ENCODE measurements around the gene GAREM1. TPM values are rescaled to one million over a fixed set of nuclear protein-coding genes. Genes with fewer than 3 reads are reported as not detected.

The GAREM1 gene
- polyA plus RNA-seq, 1 experiment, result 0.37 TPM

DNA sequence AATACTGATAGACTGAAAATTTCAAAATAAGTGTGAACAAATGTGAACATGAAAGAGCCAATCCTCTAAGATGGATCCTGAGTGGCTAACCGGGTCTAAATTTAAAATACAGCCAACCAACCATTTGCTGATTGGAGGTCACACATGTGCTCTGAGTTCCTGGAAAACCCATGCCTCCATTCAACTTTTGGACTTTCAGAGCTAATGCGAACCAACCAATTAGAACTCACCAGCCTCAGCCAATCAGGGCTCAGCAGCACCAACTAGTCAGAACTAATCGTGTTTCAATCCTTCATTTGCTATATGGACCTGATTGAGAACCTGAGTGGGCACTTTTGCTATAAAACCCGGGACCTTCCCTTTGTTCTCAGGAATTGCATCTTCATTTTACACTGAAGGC lies 169.3 kb downstream of the GAREM1 start:
- no peaks in the 10 kb centered on the region for H3K27me3 ChIP-seq (ENCODE audit: control insufficient read depth, insufficient read depth, low read length)
- CTCF ChIA-PET, result interaction anchor here (2.6 kb wide), 1 partner anchor 12 kb away, joined by 8 read pairs; no protein-coding TSS in a partner anchor
- TF ChIP-seq, protein P1, sequence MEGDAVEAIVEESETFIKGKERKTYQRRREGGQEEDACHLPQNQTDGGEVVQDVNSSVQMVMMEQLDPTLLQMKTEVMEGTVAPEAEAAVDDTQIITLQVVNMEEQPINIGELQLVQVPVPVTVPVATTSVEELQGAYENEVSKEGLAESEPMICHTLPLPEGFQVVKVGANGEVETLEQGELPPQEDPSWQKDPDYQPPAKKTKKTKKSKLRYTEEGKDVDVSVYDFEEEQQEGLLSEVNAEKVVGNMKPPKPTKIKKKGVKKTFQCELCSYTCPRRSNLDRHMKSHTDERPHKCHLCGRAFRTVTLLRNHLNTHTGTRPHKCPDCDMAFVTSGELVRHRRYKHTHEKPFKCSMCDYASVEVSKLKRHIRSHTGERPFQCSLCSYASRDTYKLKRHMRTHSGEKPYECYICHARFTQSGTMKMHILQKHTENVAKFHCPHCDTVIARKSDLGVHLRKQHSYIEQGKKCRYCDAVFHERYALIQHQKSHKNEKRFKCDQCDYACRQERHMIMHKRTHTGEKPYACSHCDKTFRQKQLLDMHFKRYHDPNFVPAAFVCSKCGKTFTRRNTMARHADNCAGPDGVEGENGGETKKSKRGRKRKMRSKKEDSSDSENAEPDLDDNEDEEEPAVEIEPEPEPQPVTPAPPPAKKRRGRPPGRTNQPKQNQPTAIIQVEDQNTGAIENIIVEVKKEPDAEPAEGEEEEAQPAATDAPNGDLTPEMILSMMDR (IDR thresholded peaks at IDR 0.05; ENCODE audit: insufficient read depth, low read depth, low read length), result no peak
- no peaks in the 10 kb centered on the region for H3K36me3 ChIP-seq (ENCODE audit: control insufficient read depth, insufficient read depth, low read length)
- DNase-seq (ENCODE audit: low read depth), result no peak
- POLR2A ChIA-PET, result interaction anchor here (0.5 kb wide), 1 partner anchor 17 kb away, joined by 3 read pairs; no protein-coding TSS in a partner anchor
- H3K4me3 ChIP-seq (ENCODE audit: low read depth, low read length), result no peak overlapping the region

GRCh38 chr18:32300914-32301313 lies 169.8 kb downstream of the GAREM1 start:
- Histone ChIP-seq H3K27me3 (ENCODE audit: control insufficient read depth, insufficient read depth, low read length) (no peaks in the 10 kb centered on the region), H3K4me3 (ENCODE audit: low read depth, low read length) (no peak overlapping the region), H3K36me3 (ENCODE audit: control insufficient read depth, insufficient read depth, low read length) (no peaks in the 10 kb centered on the region)
- DNase-seq (ENCODE audit: low read depth), result no peak
- ChIA-PET CTCF (interaction anchor here (2.3 to 2.6 kb wide), 2 partner anchors 11 to 12 kb away, joined by 8 read pairs; no protein-coding TSS in a partner anchor), POLR2A (no interaction called here)
- TF ChIP-seq, protein P1 (IDR thresholded peaks at IDR 0.05; ENCODE audit: insufficient read depth, low read depth, low read length), result no peak

- CTCF ChIA-PET, result interaction anchor here (2.3 kb wide), 1 partner anchor 10 kb away, joined by 8 read pairs; no protein-coding TSS in a partner anchor
- no peak overlapping the region for H3K4me3 ChIP-seq (ENCODE audit: low read depth, low read length)
- TF ChIP-seq, protein P1 (IDR thresholded peaks at IDR 0.05; ENCODE audit: insufficient read depth, low read depth, low read length), result no peak
- POLR2A ChIA-PET, result no interaction called here
- no peaks in the 10 kb centered on the region for H3K36me3 ChIP-seq (ENCODE audit: control insufficient read depth, insufficient read depth, low read length)
- no peaks in the 10 kb centered on the region for H3K27me3 ChIP-seq (ENCODE audit: control insufficient read depth, insufficient read depth, low read length)
- no peak for DNase-seq (ENCODE audit: low read depth)
Observed at GRCh38 chr18:32299484-32299883, 171.2 kb downstream of the GAREM1 start.

- no peaks in the 10 kb centered on the region for H3K36me3 ChIP-seq (ENCODE audit: control insufficient read depth, insufficient read depth, low read length)
- CTCF ChIA-PET, result interaction anchor here (2.3 kb wide), 1 partner anchor 9 kb away, joined by 8 read pairs; no protein-coding TSS in a partner anchor
- no peaks in the 10 kb centered on the region for H3K27me3 ChIP-seq (ENCODE audit: control insufficient read depth, insufficient read depth, low read length)
- POLR2A ChIA-PET, result no interaction called here
- TF ChIP-seq, protein P1 (IDR thresholded peaks at IDR 0.05; ENCODE audit: insufficient read depth, low read depth, low read length), result no peak
- DNase-seq (ENCODE audit: low read depth), result no peak
- H3K4me3 ChIP-seq (ENCODE audit: low read depth, low read length), result no peak overlapping the region
Observed at GRCh38 chr18:32298171-32298667, 172.5 kb downstream of the GAREM1 start.

- Histone ChIP-seq H3K36me3 (ENCODE audit: control insufficient read depth, insufficient read depth, low read length) (no peaks in the 10 kb centered on the region), H3K4me3 (ENCODE audit: low read depth, low read length) (no peak overlapping the region), H3K27me3 (ENCODE audit: control insufficient read depth, insufficient read depth, low read length) (no peaks in the 10 kb centered on the region)
- POLR2A ChIA-PET, result no interaction called here
- CTCF ChIA-PET, result no interaction called here
- no peak for DNase-seq (ENCODE audit: low read depth)
- TF ChIP-seq, protein P1 (IDR thresholded peaks at IDR 0.05; ENCODE audit: insufficient read depth, low read depth, low read length), result no peak
Observed at GRCh38 chr18:32297579-32298170, 173.0 kb downstream of the GAREM1 start.

Measured in BJ (cell line).